PC-3 (cell line): ENCODE measurements around the gene DOK3.

Source experiments
- CTCF ChIP-seq: fragments of 300-600 bp; sonication (generic); conservative IDR thresholded peaks from 2 replicates; pipeline ENCODE4 v1.5.1; 2017; ENCODE audit warnings: antibody characterized with exemption, low read depth, mild to moderate bottlenecking, low read length
- EZH2 ChIP-seq: fragments of 300-600 bp; sonication (generic); IDR thresholded peaks from one replicate; pipeline ENCODE4 v1.6.1; 2017; ENCODE audit warnings: antibody characterized with exemption, mild to moderate bottlenecking, low read length; ENCODE audit not compliant: unreplicated experiment

- TF ChIP-seq CTCF = no peak
- no peak for TF ChIP-seq EZH2
These were observed 10.6 kb upstream of the DOK3 start for GRCh38 chr5:177520271-177520670.
